HEK293 (cell line): ENCODE results near the gene SLC39A3.

Experiments used
- CTCF ChIA-PET: fragments of 350-600 bp; formaldehyde crosslinking; extraction: SDS; loops from one replicate; lab custom pipeline; 2021; ENCODE audit warnings: antibody characterized with exemption; lab: Yijun Ruan, JAX
- POLR2A ChIA-PET: fragments of 300-600 bp; formaldehyde crosslinking; extraction: SDS; loops from one replicate; lab custom pipeline; 2020; ENCODE audit warnings: antibody characterized with exemption, inconsistent platforms; lab: Yijun Ruan, JAX
- H3K27ac ChIP-seq: fragments of 200-500 bp; sonication (Bioruptor generic); 2 replicates; pipeline ENCODE4 v1.5.1; 2014; ENCODE audit warnings: low read depth, low read length, control low read depth, inconsistent platforms; ENCODE audit errors: extremely low read depth
- H3K36me3 ChIP-seq, 2 experiments: fragments of 200-500 bp in 1 of 2; sonication (Bioruptor generic) in 1 of 2; 1 replicate in 1 of 2; 2 replicates in 1 of 2; pipeline ENCODE4 v1.5.1; 2014 to 2017; ENCODE audit warnings: inconsistent platforms in 2 of 2, low read length in 2 of 2; ENCODE audit not compliant: control insufficient read depth in 2 of 2, insufficient read depth in 1 of 2
- H3K4me1 ChIP-seq: fragments of 200-500 bp; sonication (Bioruptor generic); 2 replicates; pipeline ENCODE4 v1.5.1; 2014; ENCODE audit warnings: mild to moderate bottlenecking, low read length, inconsistent platforms; ENCODE audit not compliant: control insufficient read depth, insufficient read depth
- H3K4me3 ChIP-seq: 2 replicates; pipeline ENCODE4 v1.5.1; 2011; ENCODE audit warnings: low read depth, mild to moderate bottlenecking, control low read depth, low read length, moderate library complexity
- H3K9me3 ChIP-seq: fragments of 200-500 bp; sonication (Bioruptor generic); 2 replicates; pipeline ENCODE4 v1.5.1; 2014; ENCODE audit warnings: low read depth, low read length, inconsistent platforms; ENCODE audit not compliant: control insufficient read depth, insufficient read depth
- BCL11B ChIP-seq: fragments of 450-650 bp; formaldehyde crosslinking; IDR thresholded peaks from 2 replicates; pipeline ENCODE4 v1.5.1; 2016; ENCODE audit warnings: low read depth, missing biosample characterization, missing genetic modification characterization
- GLI4 ChIP-seq: fragments of 450-650 bp; formaldehyde crosslinking; IDR thresholded peaks from 2 replicates; pipeline ENCODE4 v1.5.1; 2016; ENCODE audit warnings: missing biosample characterization, missing genetic modification characterization
- GLIS1 ChIP-seq: fragments of 450-650 bp; formaldehyde crosslinking; IDR thresholded peaks from 2 replicates; pipeline ENCODE4 v1.5.1; 2016; ENCODE audit warnings: missing biosample characterization, missing genetic modification characterization
- HOXA7 ChIP-seq: sonication (generic); formaldehyde crosslinking; IDR thresholded peaks from 2 replicates; pipeline ENCODE4 v1.8.1; 2022; ENCODE audit warnings: missing genetic modification reagents, borderline replicate concordance
- IKZF3 ChIP-seq: fragments of 450-650 bp; IDR thresholded peaks from 2 replicates; pipeline ENCODE4 v1.5.0; 2018; ENCODE audit warnings: missing biosample characterization, mild to moderate bottlenecking, missing genetic modification characterization, moderate library complexity
- KLF16 ChIP-seq: fragments of 450-650 bp; formaldehyde crosslinking; IDR thresholded peaks from 2 replicates; pipeline ENCODE4 v1.5.1; 2017; ENCODE audit warnings: missing biosample characterization, missing genetic modification characterization
- SP2 ChIP-seq: fragments of 450-650 bp; formaldehyde crosslinking; IDR thresholded peaks from 2 replicates; pipeline ENCODE4 v1.5.1; 2016; ENCODE audit warnings: missing biosample characterization, missing genetic modification characterization
- ZFHX2 ChIP-seq: fragments of 450-650 bp; formaldehyde crosslinking; conservative IDR thresholded peaks from 2 replicates; pipeline ENCODE4 v1.5.1; 2016; ENCODE audit warnings: missing biosample characterization, missing genetic modification characterization
- ZFP3 ChIP-seq: fragments of 450-650 bp; formaldehyde crosslinking; IDR thresholded peaks from 2 replicates; pipeline ENCODE4 v1.5.1; 2016; ENCODE audit warnings: low read depth, missing biosample characterization, missing genetic modification characterization
- ZNF174 ChIP-seq: fragments of 450-650 bp; formaldehyde crosslinking; IDR thresholded peaks from 2 replicates; pipeline ENCODE4 v1.5.0; 2017; ENCODE audit warnings: missing biosample characterization, mild to moderate bottlenecking, missing genetic modification characterization
- ZNF184 ChIP-seq: fragments of 450-650 bp; IDR thresholded peaks from 2 replicates; pipeline ENCODE4 v1.5.1; 2018; ENCODE audit warnings: missing biosample characterization, mild to moderate bottlenecking, missing genetic modification characterization
- ZNF19 ChIP-seq: fragments of 450-650 bp; formaldehyde crosslinking; IDR thresholded peaks from 2 replicates; pipeline ENCODE4; 2016; ENCODE audit warnings: missing biosample characterization, missing genetic modification characterization, low read depth
- ZNF324 ChIP-seq: fragments of 450-650 bp; formaldehyde crosslinking; IDR thresholded peaks from 2 replicates; pipeline ENCODE4 v1.5.1; 2016; ENCODE audit warnings: missing biosample characterization, missing genetic modification characterization
- ZNF335 ChIP-seq: fragments of 450-650 bp; formaldehyde crosslinking; conservative IDR thresholded peaks from 2 replicates; pipeline ENCODE4 v1.5.1; 2016; ENCODE audit warnings: missing biosample characterization, missing genetic modification characterization
- ZNF366 ChIP-seq: fragments of 450-650 bp; formaldehyde crosslinking; conservative IDR thresholded peaks from 2 replicates; pipeline ENCODE4 v1.5.1; 2016; ENCODE audit warnings: missing biosample characterization, missing genetic modification characterization
- ZNF37A ChIP-seq: fragments of 450-650 bp; IDR thresholded peaks from 2 replicates; pipeline ENCODE4 v1.5.1; 2018; ENCODE audit warnings: missing biosample characterization, missing genetic modification characterization
- ZNF510 ChIP-seq: fragments of 450-650 bp; formaldehyde crosslinking; IDR thresholded peaks from 2 replicates; pipeline ENCODE4 v1.5.1; 2018; ENCODE audit warnings: mild to moderate bottlenecking, missing genetic modification characterization, missing biosample characterization; ENCODE audit not compliant: insufficient replicate concordance
- ZNF548 ChIP-seq: fragments of 450-650 bp; formaldehyde crosslinking; IDR thresholded peaks from 2 replicates; pipeline ENCODE4 v1.5.1; 2016; ENCODE audit warnings: missing biosample characterization, missing genetic modification characterization
- ZNF670 ChIP-seq: fragments of 450-650 bp; formaldehyde crosslinking; IDR thresholded peaks from 2 replicates; pipeline ENCODE4 v1.5.1; 2016; ENCODE audit warnings: missing biosample characterization, missing genetic modification characterization, low read depth
- TF ChIP-seq, protein P1 (sequence below): fragments of 450-650 bp; formaldehyde crosslinking; IDR thresholded peaks from 2 replicates; pipeline ENCODE4 v1.5.1; 2016; ENCODE audit warnings: missing biosample characterization, missing genetic modification characterization
- TF ChIP-seq, protein P2 (sequence below): sonication (generic); formaldehyde crosslinking; IDR thresholded peaks from 2 replicates; pipeline ENCODE4 v1.8.1; 2022; ENCODE audit warnings: mild to moderate bottlenecking, moderate library complexity, missing genetic modification reagents
- TF ChIP-seq, protein P3 (sequence below): fragments of 450-650 bp; formaldehyde crosslinking; conservative IDR thresholded peaks from 2 replicates; pipeline ENCODE4 v1.5.1; 2016; ENCODE audit warnings: low read depth, missing biosample characterization, missing genetic modification characterization
- TF ChIP-seq, protein P4 (sequence below): fragments of 450-650 bp; formaldehyde crosslinking; IDR thresholded peaks from 2 replicates; pipeline ENCODE4 v1.5.1; 2017; ENCODE audit warnings: missing biosample characterization, mild to moderate bottlenecking, missing genetic modification characterization, moderate library complexity

SLC39A3 gene

DNA sequence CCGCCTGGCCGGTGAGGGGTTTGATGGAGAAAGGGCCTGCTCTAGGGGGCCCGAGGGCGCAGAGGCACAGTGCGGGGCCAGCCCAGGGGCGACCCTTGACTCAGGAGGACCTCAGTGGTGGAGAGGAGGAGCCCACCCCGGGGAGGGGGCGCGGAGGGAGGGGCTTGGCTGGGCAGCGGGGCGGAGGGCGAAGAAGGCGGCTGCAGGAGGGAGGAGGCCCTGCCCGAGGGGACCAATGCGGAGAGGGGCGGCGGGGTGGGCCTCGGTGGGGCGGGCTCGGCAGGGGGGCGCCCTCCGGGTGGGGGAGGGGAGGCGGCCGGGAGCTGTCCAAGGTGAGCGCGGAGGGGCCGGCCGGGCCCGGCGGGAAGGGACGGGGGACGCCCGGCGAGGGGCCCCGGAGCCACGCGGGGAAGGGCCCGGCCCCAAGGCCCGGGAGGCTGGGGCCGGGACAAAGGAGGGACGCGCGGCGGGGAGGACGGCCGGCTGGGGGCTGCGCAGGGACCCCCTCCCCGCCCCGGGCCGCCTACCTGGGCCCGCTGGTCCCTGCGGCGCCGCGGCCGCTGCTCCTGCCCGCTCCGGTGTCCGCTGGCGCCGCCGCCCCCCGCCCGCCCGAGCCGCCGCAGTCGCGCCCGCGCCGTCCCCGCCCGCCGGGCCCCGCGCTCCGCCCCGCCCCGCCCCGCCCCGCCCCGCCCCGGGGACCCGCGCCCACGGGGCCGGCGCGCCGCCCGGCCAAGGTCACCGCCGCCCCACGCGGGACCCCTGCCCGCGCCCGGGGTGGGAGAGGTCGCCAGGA, 18.8 kb downstream of the SLC39A3 start, which contains the start of gene DIRAS1 (continued):
- TF ChIP-seq ZNF548 (tag by site-specific recombination) = no peak
- TF ChIP-seq SP2 (tag by site-specific recombination) = peak; percentile 54
- peak; percentile 57 for TF ChIP-seq GLIS1 (tag by site-specific recombination)
- no peak for TF ChIP-seq ZFP3 (tag by site-specific recombination)
- TF ChIP-seq, protein P1, sequence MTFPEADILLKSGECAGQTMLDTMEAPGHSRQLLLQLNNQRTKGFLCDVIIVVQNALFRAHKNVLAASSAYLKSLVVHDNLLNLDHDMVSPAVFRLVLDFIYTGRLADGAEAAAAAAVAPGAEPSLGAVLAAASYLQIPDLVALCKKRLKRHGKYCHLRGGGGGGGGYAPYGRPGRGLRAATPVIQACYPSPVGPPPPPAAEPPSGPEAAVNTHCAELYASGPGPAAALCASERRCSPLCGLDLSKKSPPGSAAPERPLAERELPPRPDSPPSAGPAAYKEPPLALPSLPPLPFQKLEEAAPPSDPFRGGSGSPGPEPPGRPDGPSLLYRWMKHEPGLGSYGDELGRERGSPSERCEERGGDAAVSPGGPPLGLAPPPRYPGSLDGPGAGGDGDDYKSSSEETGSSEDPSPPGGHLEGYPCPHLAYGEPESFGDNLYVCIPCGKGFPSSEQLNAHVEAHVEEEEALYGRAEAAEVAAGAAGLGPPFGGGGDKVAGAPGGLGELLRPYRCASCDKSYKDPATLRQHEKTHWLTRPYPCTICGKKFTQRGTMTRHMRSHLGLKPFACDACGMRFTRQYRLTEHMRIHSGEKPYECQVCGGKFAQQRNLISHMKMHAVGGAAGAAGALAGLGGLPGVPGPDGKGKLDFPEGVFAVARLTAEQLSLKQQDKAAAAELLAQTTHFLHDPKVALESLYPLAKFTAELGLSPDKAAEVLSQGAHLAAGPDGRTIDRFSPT (tag by site-specific recombination) = no peak
- no peak for TF ChIP-seq GLI4
- TF ChIP-seq, protein P2, sequence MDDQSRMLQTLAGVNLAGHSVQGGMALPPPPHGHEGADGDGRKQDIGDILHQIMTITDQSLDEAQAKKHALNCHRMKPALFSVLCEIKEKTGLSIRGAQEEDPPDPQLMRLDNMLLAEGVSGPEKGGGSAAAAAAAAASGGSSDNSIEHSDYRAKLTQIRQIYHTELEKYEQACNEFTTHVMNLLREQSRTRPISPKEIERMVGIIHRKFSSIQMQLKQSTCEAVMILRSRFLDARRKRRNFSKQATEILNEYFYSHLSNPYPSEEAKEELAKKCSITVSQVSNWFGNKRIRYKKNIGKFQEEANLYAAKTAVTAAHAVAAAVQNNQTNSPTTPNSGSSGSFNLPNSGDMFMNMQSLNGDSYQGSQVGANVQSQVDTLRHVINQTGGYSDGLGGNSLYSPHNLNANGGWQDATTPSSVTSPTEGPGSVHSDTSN = no peak
- TF ChIP-seq KLF16 (tag by site-specific recombination) = no peak
- TF ChIP-seq, protein P3, sequence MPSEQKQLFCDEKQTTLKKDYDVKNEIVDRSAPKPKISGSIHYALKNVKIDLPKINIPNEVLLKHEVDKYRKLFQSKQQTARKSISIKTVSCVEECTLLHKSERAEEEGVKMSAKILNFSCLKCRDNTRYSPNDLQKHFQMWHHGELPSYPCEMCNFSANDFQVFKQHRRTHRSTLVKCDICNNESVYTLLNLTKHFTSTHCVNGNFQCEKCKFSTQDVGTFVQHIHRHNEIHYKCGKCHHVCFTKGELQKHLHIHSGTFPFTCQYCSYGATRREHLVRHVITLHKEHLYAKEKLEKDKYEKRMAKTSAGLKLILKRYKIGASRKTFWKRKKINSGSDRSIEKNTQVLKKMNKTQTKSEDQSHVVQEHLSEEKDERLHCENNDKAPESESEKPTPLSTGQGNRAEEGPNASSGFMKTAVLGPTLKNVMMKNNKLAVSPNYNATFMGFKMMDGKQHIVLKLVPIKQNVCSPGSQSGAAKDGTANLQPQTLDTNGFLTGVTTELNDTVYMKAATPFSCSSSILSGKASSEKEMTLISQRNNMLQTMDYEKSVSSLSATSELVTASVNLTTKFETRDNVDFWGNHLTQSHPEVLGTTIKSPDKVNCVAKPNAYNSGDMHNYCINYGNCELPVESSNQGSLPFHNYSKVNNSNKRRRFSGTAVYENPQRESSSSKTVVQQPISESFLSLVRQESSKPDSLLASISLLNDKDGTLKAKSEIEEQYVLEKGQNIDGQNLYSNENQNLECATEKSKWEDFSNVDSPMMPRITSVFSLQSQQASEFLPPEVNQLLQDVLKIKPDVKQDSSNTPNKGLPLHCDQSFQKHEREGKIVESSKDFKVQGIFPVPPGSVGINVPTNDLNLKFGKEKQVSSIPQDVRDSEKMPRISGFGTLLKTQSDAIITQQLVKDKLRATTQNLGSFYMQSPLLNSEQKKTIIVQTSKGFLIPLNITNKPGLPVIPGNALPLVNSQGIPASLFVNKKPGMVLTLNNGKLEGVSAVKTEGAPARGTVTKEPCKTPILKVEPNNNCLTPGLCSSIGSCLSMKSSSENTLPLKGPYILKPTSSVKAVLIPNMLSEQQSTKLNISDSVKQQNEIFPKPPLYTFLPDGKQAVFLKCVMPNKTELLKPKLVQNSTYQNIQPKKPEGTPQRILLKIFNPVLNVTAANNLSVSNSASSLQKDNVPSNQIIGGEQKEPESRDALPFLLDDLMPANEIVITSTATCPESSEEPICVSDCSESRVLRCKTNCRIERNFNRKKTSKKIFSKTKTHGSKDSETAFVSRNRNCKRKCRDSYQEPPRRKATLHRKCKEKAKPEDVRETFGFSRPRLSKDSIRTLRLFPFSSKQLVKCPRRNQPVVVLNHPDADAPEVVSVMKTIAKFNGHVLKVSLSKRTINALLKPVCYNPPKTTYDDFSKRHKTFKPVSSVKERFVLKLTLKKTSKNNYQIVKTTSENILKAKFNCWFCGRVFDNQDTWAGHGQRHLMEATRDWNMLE (tag by site-specific recombination) = no peak
- TF ChIP-seq ZNF37A (tag by site-specific recombination) = no peak
- no peak for TF ChIP-seq ZNF184 (tag by site-specific recombination)
- TF ChIP-seq, protein P4, sequence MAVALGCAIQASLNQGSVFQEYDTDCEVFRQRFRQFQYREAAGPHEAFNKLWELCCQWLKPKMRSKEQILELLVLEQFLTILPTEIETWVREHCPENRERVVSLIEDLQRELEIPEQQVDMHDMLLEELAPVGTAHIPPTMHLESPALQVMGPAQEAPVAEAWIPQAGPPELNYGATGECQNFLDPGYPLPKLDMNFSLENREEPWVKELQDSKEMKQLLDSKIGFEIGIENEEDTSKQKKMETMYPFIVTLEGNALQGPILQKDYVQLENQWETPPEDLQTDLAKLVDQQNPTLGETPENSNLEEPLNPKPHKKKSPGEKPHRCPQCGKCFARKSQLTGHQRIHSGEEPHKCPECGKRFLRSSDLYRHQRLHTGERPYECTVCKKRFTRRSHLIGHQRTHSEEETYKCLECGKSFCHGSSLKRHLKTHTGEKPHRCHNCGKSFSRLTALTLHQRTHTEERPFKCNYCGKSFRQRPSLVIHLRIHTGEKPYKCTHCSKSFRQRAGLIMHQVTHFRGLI (tag by site-specific recombination) = no peak
- TF ChIP-seq ZNF324 (tag by site-specific recombination) = no peak

DNA sequence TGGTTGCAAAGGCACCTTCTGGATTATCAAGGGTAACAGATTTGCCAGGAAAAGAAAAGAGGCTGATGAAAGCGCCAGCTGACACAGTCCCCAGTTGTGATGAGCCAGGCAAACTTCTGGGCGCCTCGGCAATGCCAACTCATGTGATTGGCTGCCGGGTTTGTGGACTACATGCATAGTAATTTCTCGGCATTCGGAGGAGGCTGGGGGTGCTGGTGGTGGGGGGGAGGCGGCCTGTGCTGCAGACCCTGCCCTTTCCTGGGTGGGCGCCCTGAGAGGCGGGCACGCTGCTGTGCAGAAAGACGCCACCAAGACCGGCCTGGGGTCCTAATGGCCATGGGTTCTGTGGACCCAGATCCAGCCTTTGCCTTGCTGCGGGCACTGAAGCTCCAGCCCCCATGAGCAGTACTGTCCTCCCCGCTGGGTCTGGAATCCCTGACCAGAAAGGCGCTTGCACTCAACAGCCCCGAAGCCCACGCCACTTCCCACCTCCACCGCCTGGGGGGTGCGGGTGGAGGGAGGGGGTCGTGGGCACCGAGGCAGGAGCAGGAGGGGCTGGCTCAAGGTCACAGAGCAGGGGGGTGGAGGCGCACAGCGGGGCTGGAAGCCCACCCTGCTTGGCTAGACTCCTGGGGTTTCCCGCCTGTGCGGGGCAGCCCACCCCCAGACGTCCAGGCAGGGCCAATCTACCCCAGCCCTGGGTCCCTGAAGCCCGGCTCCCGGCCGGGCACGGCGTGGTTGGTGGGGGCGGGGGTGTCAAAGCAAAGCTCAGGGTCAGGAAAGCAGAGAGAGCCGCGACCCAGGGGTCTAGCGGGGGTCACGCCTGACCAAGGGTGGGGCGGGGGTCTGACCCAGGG, 19.7 kb downstream of the SLC39A3 start:
- Histone ChIP-seq H3K4me1 (no peaks in the 10 kb centered on the region), H3K4me3 (peak overlapping the region; percentile 37), H3K9me3 (no peaks in the 10 kb centered on the region), H3K36me3 (peaks cover 0 to 27% of the 10 kb centered on the region in 2 experiments; a peak in 1 of 3 replicates), H3K27ac (no peak overlapping the region)
- ChIA-PET CTCF (interaction anchor here (0.6 kb wide), 1 partner anchor 546 kb away, joined by 3 read pairs; no protein-coding TSS in a partner anchor), POLR2A (interaction anchor here (0.5 to 0.6 kb wide), 2 partner anchors 60 to 1632 kb away, joined by 3 to 4 read pairs; no protein-coding TSS in a partner anchor)
- TF ChIP-seq, protein P4 (tag by site-specific recombination) = no peak
- TF ChIP-seq SP2 (tag by site-specific recombination) = peak; percentile 46
- TF ChIP-seq ZNF670 (tag by site-specific recombination) = no peak
- TF ChIP-seq IKZF3 (tag by site-specific recombination) = no peak
- 0 out of 2 replicates have a peak, but pooled peaks have one; percentile 36 for TF ChIP-seq BCL11B (tag by site-specific recombination)
- TF ChIP-seq ZNF510 (tag by site-specific recombination) = no peak
- no peak for TF ChIP-seq ZNF366 (tag by site-specific recombination)
- no peak for TF ChIP-seq HOXA7 (CRISPR knock-in tag)
- peak; percentile 74 for TF ChIP-seq ZNF335 (tag by site-specific recombination)
- TF ChIP-seq ZNF174 (tag by site-specific recombination) = no peak
- no peak for TF ChIP-seq ZNF19 (tag by site-specific recombination)
- peak; percentile 63 for TF ChIP-seq ZFHX2 (tag by site-specific recombination)
